GM18499 (cell line): ENCODE data around the gene PCDHB10.
"Not testable (repeated sequence)": the region's sequence is repeated elsewhere in the genome, so short reads cannot be mapped to it uniquely, and the experiment has no call there.

Experiments
- ATAC-seq: cut with Tn5 transposase; IDR thresholded peaks from one replicate; pipeline ENCODE4 v1.9.1; 2021; ENCODE audit warnings: moderate number of reproducible peaks; ENCODE audit not compliant: insufficient read depth, unreplicated experiment

PCDHB10 gene

DNA sequence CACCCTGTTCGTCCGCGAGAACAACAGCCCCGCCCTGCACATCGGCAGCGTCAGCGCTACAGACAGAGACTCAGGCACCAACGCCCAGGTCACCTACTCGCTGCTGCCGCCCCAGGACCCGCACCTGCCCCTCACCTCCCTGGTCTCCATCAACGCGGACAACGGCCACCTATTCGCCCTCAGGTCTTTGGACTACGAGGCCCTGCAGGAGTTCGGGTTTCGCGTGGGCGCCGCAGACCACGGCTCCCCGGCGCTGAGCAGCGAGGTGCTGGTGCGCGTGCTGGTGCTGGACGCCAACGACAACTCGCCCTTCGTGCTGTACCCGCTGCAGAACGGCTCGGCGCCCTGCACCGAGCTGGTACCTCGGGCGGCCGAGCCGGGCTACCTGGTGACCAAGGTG, 43.8 kb downstream of the PCDHB10 start:
- ATAC-seq = not testable (repeated sequence)

DNA sequence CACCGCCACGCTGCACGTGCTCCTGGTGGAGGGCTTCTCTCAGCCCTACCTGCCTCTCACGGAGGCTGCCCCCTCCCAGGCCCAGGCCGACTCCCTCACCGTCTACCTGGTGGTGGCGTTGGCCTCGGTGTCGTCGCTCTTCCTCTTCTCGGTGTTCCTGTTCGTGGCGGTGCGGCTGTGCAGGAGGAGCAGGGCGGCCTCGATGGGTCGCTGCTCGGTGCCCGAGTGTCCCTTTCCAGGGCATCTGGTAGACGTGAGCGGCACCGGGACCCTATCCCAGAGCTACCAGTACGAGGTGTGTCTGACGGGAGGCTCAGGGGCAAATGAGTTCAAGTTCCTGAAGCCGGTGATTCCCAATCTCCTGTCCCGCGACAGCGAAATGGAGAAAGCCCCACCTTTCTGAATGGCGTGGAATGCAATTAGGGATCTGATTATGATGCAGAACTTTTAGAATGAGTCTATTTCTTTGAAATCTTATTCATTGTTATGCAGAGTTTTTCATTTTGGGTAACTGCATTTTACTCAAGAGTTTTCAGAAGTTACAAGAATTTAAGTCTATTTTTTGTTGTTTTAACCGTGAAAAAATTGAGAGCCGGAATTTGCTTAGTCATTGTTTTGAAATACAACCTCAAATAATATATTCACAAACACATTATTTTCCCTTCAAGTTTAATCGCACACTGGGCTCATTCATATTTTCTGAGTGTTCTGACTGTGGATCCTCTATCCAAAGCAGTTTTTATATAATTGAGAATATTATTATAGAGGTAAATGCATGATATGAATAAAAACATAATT, 44.6 kb downstream of the PCDHB10 start:
- ATAC-seq = no peak

DNA sequence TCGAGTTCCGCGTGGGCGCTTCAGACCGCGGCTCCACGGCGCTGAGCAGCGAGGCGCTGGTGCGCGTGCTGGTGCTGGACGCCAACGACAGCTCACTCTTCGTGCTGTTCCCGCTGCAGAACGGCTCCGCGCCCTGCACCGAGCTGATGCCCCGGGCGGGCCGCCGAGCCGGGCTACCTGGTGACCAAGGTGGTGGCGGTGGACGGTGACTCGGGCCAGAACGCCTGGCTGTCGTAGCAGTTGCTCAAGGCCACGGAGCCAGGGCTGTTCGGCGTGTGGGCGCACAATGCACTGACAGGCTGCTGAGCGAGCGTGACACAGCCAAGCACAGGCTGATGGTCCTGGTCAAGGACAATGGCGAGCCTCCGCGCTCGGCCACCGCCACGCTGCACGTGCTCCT, 49.3 kb downstream of the PCDHB10 start:
- no peak for ATAC-seq
